GM12872 (cell line): ENCODE data around the gene DPH7.
A peak's percentile ranks its signal among the peaks of the same experiment; 100 is the strongest.

Experiments
- TF ChIP-seq, protein P1 (sequence below): IDR thresholded peaks from 3 replicates; pipeline ENCODE4 v1.5.1; 2011; ENCODE audit warnings: low read depth, mild to moderate bottlenecking, low read length, moderate library complexity; ENCODE audit not compliant: insufficient read depth

DPH7 gene

DNA sequence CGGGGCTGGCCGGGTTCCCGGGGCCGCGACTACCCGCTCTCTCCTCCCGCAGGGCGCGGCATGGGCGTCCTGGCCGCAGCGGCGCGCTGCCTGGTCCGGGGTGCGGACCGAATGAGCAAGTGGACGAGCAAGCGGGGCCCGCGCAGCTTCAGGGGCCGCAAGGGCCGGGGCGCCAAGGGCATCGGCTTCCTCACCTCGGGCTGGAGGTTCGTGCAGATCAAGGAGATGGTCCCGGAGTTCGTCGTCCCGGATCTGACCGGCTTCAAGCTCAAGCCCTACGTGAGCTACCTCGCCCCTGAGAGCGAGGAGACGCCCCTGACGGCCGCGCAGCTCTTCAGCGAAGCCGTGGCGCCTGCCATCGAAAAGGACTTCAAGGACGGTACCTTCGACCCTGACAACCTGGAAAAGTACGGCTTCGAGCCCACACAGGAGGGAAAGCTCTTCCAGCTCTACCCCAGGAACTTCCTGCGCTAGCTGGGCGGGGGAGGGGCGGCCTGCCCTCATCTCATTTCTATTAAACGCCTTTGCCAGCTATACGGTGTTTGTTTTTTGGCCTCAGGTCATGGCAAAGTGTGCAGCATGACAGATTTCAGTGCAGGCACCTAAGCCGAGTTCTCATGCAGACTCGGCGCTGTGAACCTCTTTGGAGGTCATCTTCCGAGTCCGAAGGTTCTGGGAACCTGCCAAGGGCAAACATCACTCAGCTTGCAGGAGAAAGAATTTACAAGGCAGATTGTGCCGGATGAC, 26.5 kb downstream of the DPH7 start:
- TF ChIP-seq, protein P1, sequence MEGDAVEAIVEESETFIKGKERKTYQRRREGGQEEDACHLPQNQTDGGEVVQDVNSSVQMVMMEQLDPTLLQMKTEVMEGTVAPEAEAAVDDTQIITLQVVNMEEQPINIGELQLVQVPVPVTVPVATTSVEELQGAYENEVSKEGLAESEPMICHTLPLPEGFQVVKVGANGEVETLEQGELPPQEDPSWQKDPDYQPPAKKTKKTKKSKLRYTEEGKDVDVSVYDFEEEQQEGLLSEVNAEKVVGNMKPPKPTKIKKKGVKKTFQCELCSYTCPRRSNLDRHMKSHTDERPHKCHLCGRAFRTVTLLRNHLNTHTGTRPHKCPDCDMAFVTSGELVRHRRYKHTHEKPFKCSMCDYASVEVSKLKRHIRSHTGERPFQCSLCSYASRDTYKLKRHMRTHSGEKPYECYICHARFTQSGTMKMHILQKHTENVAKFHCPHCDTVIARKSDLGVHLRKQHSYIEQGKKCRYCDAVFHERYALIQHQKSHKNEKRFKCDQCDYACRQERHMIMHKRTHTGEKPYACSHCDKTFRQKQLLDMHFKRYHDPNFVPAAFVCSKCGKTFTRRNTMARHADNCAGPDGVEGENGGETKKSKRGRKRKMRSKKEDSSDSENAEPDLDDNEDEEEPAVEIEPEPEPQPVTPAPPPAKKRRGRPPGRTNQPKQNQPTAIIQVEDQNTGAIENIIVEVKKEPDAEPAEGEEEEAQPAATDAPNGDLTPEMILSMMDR: no peak

DNA sequence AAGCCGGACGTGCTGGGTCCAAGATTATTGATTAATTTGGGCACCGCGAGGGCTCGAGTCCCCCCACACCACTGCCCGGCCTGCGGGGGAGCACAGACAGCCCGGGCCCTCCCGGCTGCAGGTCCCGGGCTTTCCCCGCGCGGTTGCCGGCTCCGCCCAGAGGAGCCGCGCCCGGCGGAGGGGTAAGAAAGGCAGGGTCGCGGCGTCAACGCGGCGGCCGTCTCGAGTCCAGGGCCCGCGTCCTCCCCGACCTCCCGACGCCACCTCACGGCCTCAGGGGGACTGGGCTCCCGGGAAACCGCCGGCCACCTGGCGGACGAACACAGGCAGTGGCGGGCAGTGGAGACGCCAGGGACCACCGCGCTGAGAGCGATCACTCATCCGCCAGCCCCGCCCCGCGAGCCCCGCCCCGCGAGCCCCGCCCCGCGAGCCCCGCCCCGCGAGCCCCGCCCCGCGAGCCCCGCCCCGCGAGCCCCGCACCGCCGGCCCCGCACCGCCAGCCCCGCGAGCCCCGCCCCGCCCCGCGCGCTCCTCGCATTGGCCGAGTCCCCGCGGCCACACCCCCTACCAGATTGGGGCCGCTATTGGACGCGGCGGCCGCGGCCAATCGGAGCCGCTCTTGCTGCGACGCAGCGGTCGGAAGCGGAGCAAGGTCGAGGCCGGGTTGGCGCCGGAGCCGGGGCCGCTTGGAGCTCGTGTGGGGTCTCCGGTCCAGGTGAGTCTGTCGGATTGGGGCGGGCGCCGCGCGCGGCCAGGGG, 27.3 kb downstream of the DPH7 start, which contains the start of gene MRPL41:
Gene MRPL41 (plus strand): TSS at position 616 of the 758 bp plus-strand sequence. CDS start 203 bp downstream, outside the sequence.
- TF ChIP-seq, protein P1: peak; percentile 48; the same call in 2 of the 3 replicates

DNA sequence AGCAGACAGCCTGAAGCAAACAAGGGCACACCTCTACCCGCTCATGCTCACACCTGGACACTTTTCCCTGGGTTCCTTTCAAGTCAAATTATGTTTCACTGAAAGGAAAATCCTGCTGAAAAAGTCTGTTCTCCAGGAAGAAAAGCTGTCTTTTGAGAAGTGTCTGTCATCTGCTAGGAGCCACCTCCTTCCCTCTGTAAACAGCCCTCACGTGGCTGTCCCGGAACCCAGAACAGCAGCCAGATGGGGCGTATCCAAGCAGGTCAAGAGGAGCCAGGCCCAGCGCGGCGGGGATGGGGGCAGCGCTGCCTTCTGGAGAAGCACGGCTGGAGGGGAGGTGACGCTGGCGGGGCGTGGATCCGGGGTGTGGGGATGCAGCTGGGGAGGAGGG, 28.5 kb downstream of the DPH7 start, which contains the start of gene PNPLA7:
Gene PNPLA7 (minus strand): TSS at position 172 of the 391 bp plus-strand sequence. CDS start 205 bp downstream, outside the sequence.
- TF ChIP-seq, protein P1: no peak

DNA sequence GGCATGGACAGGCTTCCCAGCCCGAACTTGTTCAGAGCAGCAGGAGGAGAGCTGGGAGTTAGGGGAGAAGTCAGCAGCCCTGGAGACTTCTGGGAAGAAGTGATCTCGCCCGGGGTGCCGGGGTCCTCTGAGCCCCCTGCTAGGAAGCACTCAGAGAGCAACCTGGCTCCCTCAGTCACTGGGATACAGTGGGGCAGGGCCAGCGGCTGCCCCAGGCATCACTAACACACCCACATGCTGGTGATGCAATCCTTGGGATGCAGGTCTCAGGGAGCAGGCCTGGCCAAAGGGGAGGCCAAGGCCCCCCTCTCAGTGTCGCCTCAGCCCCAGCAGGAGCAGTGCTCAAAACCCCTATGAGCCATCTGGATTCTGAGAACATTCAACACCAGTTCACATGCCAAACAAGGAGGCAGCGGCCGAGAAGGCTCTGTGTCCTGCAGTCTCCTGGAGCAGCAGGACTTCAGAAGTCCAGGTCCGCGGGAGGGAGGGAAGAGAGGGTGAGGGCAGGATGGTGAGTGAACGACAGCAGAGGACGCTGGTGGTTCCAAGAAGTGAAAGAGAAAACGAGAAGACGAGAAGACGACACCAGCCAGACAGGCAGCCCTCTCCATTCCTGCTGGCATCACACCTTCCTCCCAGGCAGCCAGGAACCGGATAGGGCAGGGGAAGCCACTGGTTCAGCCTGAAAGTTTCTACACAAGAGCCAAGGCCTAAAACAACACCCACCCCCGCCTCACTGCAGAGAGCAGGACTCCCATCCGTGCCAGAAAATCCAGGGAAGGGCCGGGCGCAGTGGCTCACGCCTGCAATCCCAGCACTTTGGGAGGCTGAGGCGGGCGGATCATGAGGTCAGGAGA, 30.8 kb downstream of the DPH7 start:
- TF ChIP-seq, protein P1: no peak

DNA sequence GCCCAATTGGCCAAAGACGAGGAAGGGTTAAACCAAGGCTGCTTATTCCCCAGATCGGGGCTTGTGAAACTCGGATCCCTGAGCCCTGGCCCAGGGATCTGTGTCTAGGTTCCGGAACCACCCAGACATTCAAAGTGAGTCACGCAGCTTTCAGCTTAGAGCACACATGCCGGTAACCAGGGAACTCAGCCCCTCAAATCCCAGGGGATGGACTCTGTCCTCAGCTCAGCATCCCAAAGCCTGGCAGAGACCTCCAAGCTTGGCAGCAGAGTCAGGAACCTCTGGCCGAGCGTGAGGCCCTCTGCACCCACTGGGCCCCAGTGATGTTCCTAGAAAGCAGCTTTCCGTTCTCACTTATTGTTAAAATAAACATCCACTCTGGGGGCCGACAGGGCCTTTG, 33.6 kb downstream of the DPH7 start:
- TF ChIP-seq, protein P1: no peak

DNA sequence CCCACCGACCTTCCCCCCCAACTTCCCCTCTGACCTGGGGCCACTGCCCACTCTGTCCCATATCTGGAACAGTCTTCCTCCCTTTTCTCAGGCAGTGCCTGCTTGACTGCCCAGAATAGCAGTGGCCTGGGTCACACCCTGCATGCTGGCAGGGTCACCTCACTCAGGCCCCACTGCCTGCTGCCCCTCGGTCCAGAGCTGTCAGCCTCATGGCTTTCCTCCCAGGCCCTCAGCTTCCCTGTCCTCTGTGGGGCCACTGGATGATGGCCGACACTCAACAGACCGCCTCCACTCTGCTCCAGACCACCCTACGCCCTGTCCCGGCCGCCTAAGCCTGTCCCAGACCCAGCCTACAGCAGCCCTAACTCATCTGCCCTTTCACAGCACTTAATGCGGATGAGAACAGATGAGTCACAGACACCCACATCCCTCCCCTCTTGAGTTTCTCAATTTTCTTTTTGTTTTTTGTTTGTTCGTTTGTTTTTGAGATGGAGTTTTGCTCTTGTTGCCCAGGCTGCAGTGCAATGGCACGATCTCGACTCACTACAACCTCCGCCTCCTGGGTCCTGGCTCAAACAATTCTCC, 34.5 kb downstream of the DPH7 start:
- TF ChIP-seq, protein P1: no peak
